Endothelial cell of umbilical vein (primary cell): Measurements from ENCODE around the gene UTP18. TPM values are rescaled to one million over a fixed set of nuclear protein-coding genes. Genes with fewer than 3 reads are reported as not detected.

Experiments
- BruUV-seq: library from RNA; stranded (reverse); fragments of 400-500 nt; replicated peaks from 2 replicates; lab custom pipeline; 2021; lab: Mats Ljungman, UMichigan
- CTCF ChIA-PET: fragments of 300-600, 350-600 bp; sonication (Branson Sonifier 250); formaldehyde crosslinking; loops from one replicate; lab custom pipeline; 2021; ENCODE audit warnings: antibody characterized with exemption, inconsistent platforms; lab: Charles Lee
- POLR2A ChIA-PET: fragments of 300-600, 350-600 bp; sonication (Branson Sonifier 250); formaldehyde crosslinking; loops from one replicate; lab custom pipeline; 2021; ENCODE audit warnings: antibody characterized with exemption, inconsistent platforms; lab: Charles Lee
- DNase-seq: peaks from one replicate; pipeline ENCODE4 v3.0.0-alpha.2; 2011; ENCODE audit warnings: low read depth, low spot score
- FAIRE-seq: peaks from 2 replicates; lab custom pipeline; 2011; peaks lifted over from hg19 to GRCh38; lab: Jason Lieb, UNC
- H2AFZ ChIP-seq: 2 replicates; pipeline ENCODE4 v1.6.0; 2012; ENCODE audit warnings: low read depth, low read length, control low read depth, inconsistent platforms
- H3K27ac ChIP-seq: 2 replicates; pipeline ENCODE4 v1.5.1; 2011; ENCODE audit warnings: low read depth, mild to moderate bottlenecking, control low read depth, low read length, moderate library complexity; ENCODE audit not compliant: insufficient read depth
- H3K27me3 ChIP-seq, 2 experiments: 2 replicates each; pipeline versions ENCODE4 v1.6.0 to v1.6.1; 2011; ENCODE audit warnings: low read length in 2 of 2, mixed read lengths in 1 of 2; ENCODE audit not compliant: control insufficient read depth in 2 of 2, insufficient read depth in 2 of 2
- H3K36me3 ChIP-seq, 2 experiments: 2 replicates in 1 of 2; 3 replicates in 1 of 2; pipeline ENCODE4 v1.5.1; 2011; ENCODE audit warnings: low read length in 2 of 2, mild to moderate bottlenecking in 1 of 2, moderate library complexity in 1 of 2; ENCODE audit not compliant: control insufficient read depth in 2 of 2, insufficient read depth in 2 of 2; ENCODE audit errors: extremely low read depth in 1 of 2
- H3K4me1 ChIP-seq: 3 replicates; pipeline ENCODE4 v1.5.1; 2011; ENCODE audit warnings: mild to moderate bottlenecking, low read length; ENCODE audit not compliant: control insufficient read depth, insufficient read depth; ENCODE audit errors: extremely low read depth
- H3K4me2 ChIP-seq: 2 replicates; pipeline ENCODE4 v1.6.1; 2011; ENCODE audit warnings: low read length, control low read depth, mixed read lengths; ENCODE audit not compliant: insufficient read depth
- H3K4me3 ChIP-seq, 3 experiments: fragments of 200-600 bp in 1 of 3; sonication (generic), shearing (Covaris generic) in 1 of 3; replicated peaks in 1 of 3; 2 replicates each; pipeline ENCODE4 v1.5.1; 2011 to 2016; ENCODE audit warnings: control low read depth in 3 of 3, low read length in 3 of 3, mild to moderate bottlenecking in 2 of 3, inconsistent platforms in 1 of 3, low read depth in 1 of 3, moderate library complexity in 1 of 3; ENCODE audit not compliant: insufficient read depth in 1 of 3
- H3K79me2 ChIP-seq: 2 replicates; pipeline ENCODE4 v1.6.0; 2012; ENCODE audit warnings: low read length, inconsistent platforms; ENCODE audit not compliant: control insufficient read depth, insufficient read depth
- H3K9ac ChIP-seq: replicated peaks from 2 replicates; pipeline ENCODE3; 2011; ENCODE audit warnings: low read length, control low read depth; ENCODE audit not compliant: insufficient read depth; ENCODE audit errors: extremely low read depth
- H3K9me1 ChIP-seq: replicated peaks from 3 replicates; pipeline ENCODE4 v1.6.0; 2011; ENCODE audit warnings: mild to moderate bottlenecking, low read length; ENCODE audit not compliant: control insufficient read depth, insufficient read depth; ENCODE audit errors: extremely low read depth
- H3K9me3 ChIP-seq: replicated peaks from 2 replicates; pipeline ENCODE4 v1.5.1; 2012; ENCODE audit warnings: low read length, inconsistent platforms; ENCODE audit not compliant: control insufficient read depth, insufficient read depth
- H4K20me1 ChIP-seq: replicated peaks from 2 replicates; pipeline ENCODE3; 2011; ENCODE audit warnings: mild to moderate bottlenecking, low read length; ENCODE audit not compliant: control insufficient read depth, insufficient read depth; ENCODE audit errors: extremely low read depth
- CTCF ChIP-seq, 2 donors: IDR thresholded peaks; 1 replicate in 1 of 2; 2 replicates in 1 of 2; pipeline ENCODE4 v1.5.1; 2011; ENCODE audit warnings: low read length in 2 of 2, mild to moderate bottlenecking in 2 of 2, moderate library complexity in 2 of 2, control low read depth in 1 of 2, inconsistent platforms in 1 of 2, low read depth in 1 of 2; ENCODE audit not compliant: insufficient read depth in 1 of 2; ENCODE audit errors: extremely low read depth in 1 of 2
- EZH2 ChIP-seq: IDR thresholded peaks from 2 replicates; pipeline ENCODE4 v1.6.1; 2012; ENCODE audit warnings: borderline replicate concordance, low read depth, mild to moderate bottlenecking, moderate library complexity, low read length, inconsistent platforms; ENCODE audit not compliant: severe bottlenecking
- FOS ChIP-seq: IDR thresholded peaks from 2 replicates; pipeline ENCODE4 v1.6.1; 2011; ENCODE audit warnings: mild to moderate bottlenecking, low read length, moderate library complexity, borderline replicate concordance; ENCODE audit not compliant: insufficient read depth
- GATA2 ChIP-seq: IDR thresholded peaks from 2 replicates; pipeline ENCODE4 v1.7.0; 2011; ENCODE audit warnings: low read depth, mild to moderate bottlenecking, moderate library complexity, mixed read lengths, low read length; ENCODE audit not compliant: insufficient read length, insufficient read depth
- JUN ChIP-seq: IDR thresholded peaks from 2 replicates; pipeline ENCODE4 v1.6.1; 2011; ENCODE audit warnings: borderline replicate concordance, low read depth; ENCODE audit not compliant: insufficient read length, insufficient read depth
- MAX ChIP-seq: IDR thresholded peaks from 2 replicates; pipeline ENCODE4 v1.6.1; 2011; ENCODE audit not compliant: insufficient read depth, insufficient read length
- MYC ChIP-seq: IDR thresholded peaks from one replicate; pipeline ENCODE4 v1.6.1; 2011; ENCODE audit warnings: mild to moderate bottlenecking, low read depth, low read length
- POLR2A ChIP-seq: IDR thresholded peaks from 2 replicates; pipeline ENCODE4 v1.6.1; 2012; ENCODE audit warnings: low read depth, mild to moderate bottlenecking, control low read depth, low read length
- POLR2AphosphoS5 ChIP-seq: IDR thresholded peaks from 2 replicates; pipeline ENCODE4 v1.6.1; 2012; ENCODE audit warnings: low read depth, mild to moderate bottlenecking, control low read depth, low read length, moderate library complexity; ENCODE audit not compliant: insufficient read depth
- dilution Hi-C: fragments of 300-500 bp; cut with MboI; formaldehyde crosslinking; loops from one replicate; pipeline ENCODE4 v1.15.0; 2019; ENCODE audit warnings: low sequenced_read_pairs; ENCODE audit not compliant: extremely low pct_ligation_motif_present
- intact Hi-C: fragments of 100-400 bp; cut with micrococcal nuclease; formaldehyde crosslinking; loops from one replicate; pipeline ENCODE4 v1.10.0; 2022
- polyA plus RNA-seq, 4 experiments: library from polyadenylated mRNA; depleted of rRNA in 3 of 4; stranded (reverse) in 3 of 4; unstranded in 1 of 4; fragments of >200 nt; gene quantifications; 2 replicates each; pipeline versions ENCODE4 v1.2.1 to v1.2.3, GENCODE V29; 2011 to 2012; ENCODE audit warnings: missing spikeins in 1 of 4
- total RNA-seq: library from RNA; stranded (reverse); gene quantifications from 2 replicates; pipeline ENCODE4 v1.2.3, GENCODE V29; 2021

The UTP18 gene
- total and polyA plus RNA-seq, 2 donors (not counting 3 experiments of a cell fraction or from before 2014, with no cell fraction given), result 9.1 to 29.3 TPM

DNA sequence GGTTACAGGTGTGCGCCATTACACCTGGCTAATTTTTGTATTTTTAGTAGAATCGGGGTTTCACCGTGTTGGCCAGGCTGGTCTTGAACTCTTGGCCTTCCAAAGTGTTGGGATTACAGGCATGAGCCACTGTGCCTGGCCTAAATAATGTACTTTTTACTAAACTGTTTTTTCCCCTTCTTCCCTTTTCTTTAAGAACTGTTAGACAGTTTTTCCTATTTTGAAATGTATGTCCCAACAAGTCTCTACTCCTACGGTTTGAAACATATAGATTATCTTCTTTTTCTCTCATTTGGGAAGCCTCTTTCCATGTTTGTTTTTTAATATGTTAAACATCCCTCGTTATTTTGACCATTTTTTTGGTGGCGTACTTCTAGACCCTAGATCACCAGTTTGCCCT lies 9.6 kb downstream of the UTP18 start:
- TF ChIP-seq CTCF (IDR thresholded peaks at IDR 0.05; ENCODE audit: extremely low read depth in 1 of 2, insufficient read depth in 1 of 2, low read depth in 1 of 2, low read length in 2 of 2) (no peak), FOS (no peak), POLR2AphosphoS5 (no peak), GATA2 (no peak), MAX (no peak), EZH2 (no peak), MYC (no peak), JUN (no peak), POLR2A (no peak)
- Histone ChIP-seq H3K79me2 (peaks cover 25% of the 10 kb centered on the region), H3K27ac (no peak overlapping the region), H3K9ac (no peak overlapping the region), H3K36me3 (peaks cover 4 to 8% of the 10 kb centered on the region in 2 experiments), H4K20me1 (no peaks in the 10 kb centered on the region), H2AFZ (no peak overlapping the region), H3K27me3 (no peaks in the 10 kb centered on the region), H3K4me1 (peaks cover 5% of the 10 kb centered on the region), H3K4me2 (no peak overlapping the region), H3K9me3 (no peaks in the 10 kb centered on the region), H3K9me1 (no peaks in the 10 kb centered on the region), H3K4me3 (no peak overlapping the region)
- ChIA-PET CTCF (no interaction called here), POLR2A (no interaction called here)
- BruUV-seq, result no TSS peak
- no peak for FAIRE-seq
- DNase-seq, result no peak
- dilution Hi-C loops (no loop called here), intact Hi-C loops (no loop called here)
